ENCODE results near the gene COMMD10.

Gene COMMD10

DNA sequence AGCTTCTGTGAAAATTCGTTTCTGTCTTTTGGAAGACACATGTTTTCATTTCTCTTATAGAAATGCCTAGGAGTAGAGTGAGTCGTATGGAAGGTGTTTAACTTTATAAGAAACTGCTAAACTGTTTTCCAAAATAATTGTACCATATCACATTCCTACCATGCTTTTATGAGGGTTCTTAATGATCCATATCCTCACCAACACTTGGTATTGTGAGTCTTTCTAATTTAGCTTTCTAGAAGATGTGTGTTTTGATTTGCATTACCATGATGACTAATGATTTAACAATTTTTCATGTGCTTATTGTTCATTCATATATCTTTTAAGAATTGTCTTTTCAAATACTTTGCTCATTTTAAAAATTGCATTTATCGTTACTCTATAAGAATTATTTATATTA, 223.6 kb downstream of the COMMD10 start:
- no peak overlapping the region for H3K9ac ChIP-seq (ENCODE audit: low read length)
- peaks cover 15% of the 10 kb centered on the region for H3K36me3 ChIP-seq (ENCODE audit: control insufficient read depth, insufficient read depth, low read length)
- peaks cover 7% of the 10 kb centered on the region for H3K9me3 ChIP-seq (ENCODE audit: control insufficient read depth, insufficient read depth, low read depth, low read length)
- no peak overlapping the region for H3K4me3 ChIP-seq (ENCODE audit: low read depth, low read length)
- no peak overlapping the region for H3K27ac ChIP-seq (ENCODE audit: low read depth, low read length)
- H3K27me3 ChIP-seq (ENCODE audit: control insufficient read depth, insufficient read depth, low read length), result no peaks in the 10 kb centered on the region
- peaks cover 9% of the 10 kb centered on the region for H3K4me1 ChIP-seq (ENCODE audit: control insufficient read depth, insufficient read depth, low read length)

DNA sequence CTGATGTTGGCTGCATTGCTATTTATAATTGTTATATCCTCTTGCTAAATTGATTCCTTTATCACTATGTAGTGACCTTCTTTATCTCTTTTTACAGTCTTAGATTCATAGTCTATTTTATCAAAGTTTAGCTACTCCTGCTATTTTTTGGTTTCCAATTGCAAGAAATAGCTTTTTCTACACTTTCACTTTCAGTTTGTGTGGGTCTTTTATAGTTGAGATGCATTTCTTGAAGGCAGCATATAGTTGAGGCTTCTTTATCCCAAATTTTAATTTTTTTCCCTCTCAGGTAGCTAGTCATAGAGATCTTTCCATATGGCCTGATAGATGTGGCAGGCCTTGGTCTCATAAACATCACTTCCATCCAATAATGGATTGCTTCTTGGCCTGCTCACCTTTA, 228.5 kb downstream of the COMMD10 start:
- Histone ChIP-seq H3K9ac (ENCODE audit: low read length) (no peak overlapping the region), H3K4me3 (ENCODE audit: low read depth, low read length) (no peak overlapping the region), H3K36me3 (ENCODE audit: control insufficient read depth, insufficient read depth, low read length) (no peaks in the 10 kb centered on the region), H3K27ac (ENCODE audit: low read depth, low read length) (no peak overlapping the region), H3K4me1 (ENCODE audit: control insufficient read depth, insufficient read depth, low read length) (no peaks in the 10 kb centered on the region), H3K27me3 (ENCODE audit: control insufficient read depth, insufficient read depth, low read length) (no peaks in the 10 kb centered on the region), H3K9me3 (ENCODE audit: control insufficient read depth, insufficient read depth, low read depth, low read length) (peaks cover 2% of the 10 kb centered on the region; the same call in 1 of the 2 replicates)

DNA sequence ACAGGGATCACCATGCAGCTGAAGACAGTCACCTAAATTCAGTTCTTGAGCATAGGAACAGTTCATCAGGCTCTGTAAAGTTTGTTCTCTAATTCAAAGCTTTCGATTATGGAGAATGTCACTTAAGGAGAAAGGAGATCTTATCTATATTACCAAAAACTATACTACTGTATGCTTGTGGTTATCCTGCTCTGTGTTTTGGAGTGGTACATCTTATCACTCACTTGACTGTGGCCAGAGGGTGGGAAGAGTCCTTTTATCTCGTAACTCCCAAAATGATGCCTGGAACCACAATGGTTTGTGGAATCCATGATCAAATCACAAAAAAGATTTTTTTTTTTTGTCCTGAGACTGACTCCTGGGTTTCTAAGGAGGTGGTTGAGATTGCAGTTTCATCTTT, 230.7 kb downstream of the COMMD10 start:
- Histone ChIP-seq H3K4me3 (ENCODE audit: low read depth, low read length) (no peak overlapping the region), H3K36me3 (ENCODE audit: control insufficient read depth, insufficient read depth, low read length) (no peaks in the 10 kb centered on the region), H3K27me3 (ENCODE audit: control insufficient read depth, insufficient read depth, low read length) (no peaks in the 10 kb centered on the region), H3K27ac (ENCODE audit: low read depth, low read length) (no peak overlapping the region), H3K9ac (ENCODE audit: low read length) (no peak overlapping the region), H3K4me1 (ENCODE audit: control insufficient read depth, insufficient read depth, low read length) (no peaks in the 10 kb centered on the region), H3K9me3 (ENCODE audit: control insufficient read depth, insufficient read depth, low read depth, low read length) (no peaks in the 10 kb centered on the region)

DNA sequence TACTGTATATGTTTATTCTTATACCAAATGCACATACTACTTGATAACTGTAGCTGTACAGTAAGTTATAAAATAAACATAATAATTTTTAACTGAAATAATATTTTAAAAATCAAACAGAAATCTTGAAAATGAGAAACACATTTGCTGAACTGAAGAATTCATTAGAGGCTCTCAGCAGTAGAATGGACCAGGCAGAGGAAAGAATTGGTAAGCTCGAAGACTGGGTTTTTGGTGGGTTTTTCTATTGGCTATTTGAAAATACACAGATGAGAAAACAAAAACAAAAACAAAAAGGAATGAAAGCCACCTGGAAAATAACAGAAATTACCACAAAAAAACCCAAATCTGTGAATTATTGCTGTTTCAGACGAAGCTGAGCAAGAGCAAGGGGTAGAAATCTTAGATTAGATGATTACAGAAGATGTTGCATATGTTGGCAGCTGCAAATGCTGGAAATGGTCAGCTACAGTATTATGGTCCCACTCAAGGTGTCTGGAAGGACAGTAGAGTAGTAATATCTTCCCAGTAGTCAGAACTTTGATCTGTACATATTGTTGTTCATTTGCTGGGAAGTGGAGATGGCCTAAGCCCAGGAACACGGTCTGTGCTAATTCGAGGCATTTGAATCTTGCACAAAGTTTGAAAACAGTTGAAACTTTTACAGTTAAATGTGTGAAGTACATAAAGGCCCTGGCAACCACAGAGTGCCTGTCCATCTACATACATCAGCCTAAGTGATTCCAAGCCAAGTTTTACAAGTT, 233.4 kb downstream of the COMMD10 start:
- Histone ChIP-seq H3K4me3 (ENCODE audit: low read depth, low read length) (no peak overlapping the region), H3K36me3 (ENCODE audit: control insufficient read depth, insufficient read depth, low read length) (no peaks in the 10 kb centered on the region), H3K9ac (ENCODE audit: low read length) (no peak overlapping the region), H3K4me1 (ENCODE audit: control insufficient read depth, insufficient read depth, low read length) (no peaks in the 10 kb centered on the region), H3K27me3 (ENCODE audit: control insufficient read depth, insufficient read depth, low read length) (no peaks in the 10 kb centered on the region), H3K27ac (ENCODE audit: low read depth, low read length) (no peak overlapping the region), H3K9me3 (ENCODE audit: control insufficient read depth, insufficient read depth, low read depth, low read length) (no peaks in the 10 kb centered on the region)

DNA sequence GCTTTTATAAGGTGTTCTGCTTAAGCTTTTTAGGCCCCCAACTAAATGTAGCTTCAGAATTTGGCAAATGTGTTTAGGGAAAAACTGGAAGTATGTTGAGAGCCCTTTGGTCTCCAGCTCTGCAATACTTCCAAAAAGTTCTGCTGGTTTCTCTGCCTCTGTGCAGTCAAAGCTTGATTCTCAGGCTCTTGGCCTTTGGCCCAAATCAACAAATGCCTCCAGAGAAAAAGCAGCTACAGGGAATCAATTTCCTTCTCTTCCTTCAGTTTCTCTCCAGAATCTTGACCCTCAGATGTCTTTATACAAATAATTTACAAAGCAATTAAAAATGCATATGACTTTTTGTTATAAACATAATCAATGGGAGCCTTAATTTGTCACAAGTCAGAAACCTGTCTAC, 235.7 kb downstream of the COMMD10 start:
- H3K9ac ChIP-seq (ENCODE audit: low read length), result no peak overlapping the region
- H3K4me3 ChIP-seq (ENCODE audit: low read depth, low read length), result no peak overlapping the region
- no peak overlapping the region for H3K27ac ChIP-seq (ENCODE audit: low read depth, low read length)
- no peaks in the 10 kb centered on the region for H3K9me3 ChIP-seq (ENCODE audit: control insufficient read depth, insufficient read depth, low read depth, low read length)
- H3K36me3 ChIP-seq (ENCODE audit: control insufficient read depth, insufficient read depth, low read length), result no peaks in the 10 kb centered on the region
- no peaks in the 10 kb centered on the region for H3K4me1 ChIP-seq (ENCODE audit: control insufficient read depth, insufficient read depth, low read length)
- no peaks in the 10 kb centered on the region for H3K27me3 ChIP-seq (ENCODE audit: control insufficient read depth, insufficient read depth, low read length)

DNA sequence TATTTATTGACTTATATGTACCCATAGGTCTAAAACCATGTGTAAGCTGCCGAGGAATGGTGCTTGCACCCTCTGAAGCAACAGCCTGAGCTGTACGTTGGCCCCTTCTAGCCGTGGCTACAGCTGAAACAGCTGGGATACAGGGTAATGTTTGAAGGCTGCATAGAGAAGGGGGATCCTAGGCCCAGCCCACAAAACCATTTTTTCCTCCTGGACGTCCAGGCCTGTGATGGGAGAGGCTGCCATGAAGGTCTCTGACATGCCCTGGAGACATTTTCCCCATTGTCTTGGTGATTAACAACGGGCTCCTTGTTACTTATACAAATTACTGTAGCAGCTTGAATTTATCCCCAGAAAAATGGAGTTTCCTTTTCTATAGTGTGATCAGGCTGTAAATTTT, 244.7 kb downstream of the COMMD10 start:
- no peak overlapping the region for H3K27ac ChIP-seq (ENCODE audit: low read depth, low read length)
- H3K4me1 ChIP-seq (ENCODE audit: control insufficient read depth, insufficient read depth, low read length), result no peaks in the 10 kb centered on the region
- no peak overlapping the region for H3K4me3 ChIP-seq (ENCODE audit: low read depth, low read length)
- H3K27me3 ChIP-seq (ENCODE audit: control insufficient read depth, insufficient read depth, low read length), result no peaks in the 10 kb centered on the region
- H3K9ac ChIP-seq (ENCODE audit: low read length), result no peak overlapping the region
- H3K36me3 ChIP-seq (ENCODE audit: control insufficient read depth, insufficient read depth, low read length), result peaks cover 10% of the 10 kb centered on the region
- peaks cover 26% of the 10 kb centered on the region for H3K9me3 ChIP-seq (ENCODE audit: control insufficient read depth, insufficient read depth, low read depth, low read length)

DNA sequence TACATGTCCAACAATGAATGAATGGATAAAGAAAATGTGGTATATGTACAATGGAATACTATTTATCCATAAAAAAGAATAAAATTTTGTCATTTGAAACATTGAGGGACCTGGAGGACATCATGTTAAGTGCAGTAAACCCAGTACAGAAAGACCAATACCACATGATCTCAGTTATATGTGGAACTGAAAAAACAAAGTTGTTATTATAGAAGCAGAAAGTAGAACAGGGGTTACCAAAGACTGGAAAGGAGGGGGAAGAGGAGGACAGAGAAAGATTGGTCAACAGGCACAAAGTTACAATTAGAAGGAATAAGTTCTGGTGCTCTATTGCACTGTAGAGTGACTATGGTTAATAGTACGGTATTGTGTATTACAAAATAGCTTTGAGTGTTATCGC, 256.0 kb downstream of the COMMD10 start:
- Histone ChIP-seq H3K27ac (ENCODE audit: low read depth, low read length) (no peak overlapping the region), H3K4me3 (ENCODE audit: low read depth, low read length) (no peak overlapping the region), H3K36me3 (ENCODE audit: control insufficient read depth, insufficient read depth, low read length) (no peaks in the 10 kb centered on the region), H3K4me1 (ENCODE audit: control insufficient read depth, insufficient read depth, low read length) (peaks cover 9% of the 10 kb centered on the region), H3K9ac (ENCODE audit: low read length) (no peak overlapping the region), H3K27me3 (ENCODE audit: control insufficient read depth, insufficient read depth, low read length) (no peaks in the 10 kb centered on the region), H3K9me3 (ENCODE audit: control insufficient read depth, insufficient read depth, low read depth, low read length) (peaks cover 11% of the 10 kb centered on the region; the same call in 1 of the 2 replicates)
